ENCODE results near the gene SORCS2. TPM values are rescaled to one million over a fixed set of nuclear protein-coding genes. Genes with fewer than 3 reads are reported as not detected.

The SORCS2 gene
- total and polyA plus RNA-seq, 2 of the 8 experiments (the other 6 are each of a cell fraction or from before 2014, with no cell fraction given) = 0.36 to 1.8 TPM

DNA sequence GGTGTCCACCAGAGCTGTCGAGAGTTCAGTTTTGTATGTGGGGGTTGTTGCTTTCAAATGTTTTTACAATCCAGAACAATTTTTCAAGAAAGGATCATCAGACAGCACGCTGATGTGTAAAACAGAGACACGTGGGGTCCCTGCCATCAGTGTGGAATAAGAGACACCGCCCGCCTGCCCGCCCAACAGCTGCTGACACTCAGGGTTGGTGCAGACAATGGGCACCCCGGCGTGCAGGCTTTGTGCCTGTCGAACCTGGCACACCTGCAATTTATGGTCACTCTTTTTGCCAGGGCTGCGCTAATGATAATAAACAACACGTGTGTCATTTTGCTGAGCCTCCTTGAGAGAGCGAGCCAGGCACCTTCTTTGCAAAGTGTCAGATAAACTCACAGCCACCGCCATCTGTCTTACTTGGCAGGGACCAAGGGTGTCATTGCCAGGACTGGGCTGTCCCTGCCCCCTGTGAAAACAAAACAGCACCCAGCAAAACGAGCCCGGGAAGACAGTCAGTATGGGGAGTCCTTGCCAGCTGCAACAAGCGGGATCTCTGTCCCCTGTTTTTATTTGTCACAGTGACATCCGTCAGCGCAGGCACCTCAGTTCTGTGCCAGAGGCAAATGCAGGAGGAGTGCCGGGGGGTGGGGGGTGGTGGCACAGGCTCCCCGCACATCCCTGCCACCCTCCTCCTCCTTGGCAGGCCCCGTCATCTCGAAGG is 173.3 kb downstream of the SORCS2 start (continued):
- TF ChIP-seq, protein P1, sequence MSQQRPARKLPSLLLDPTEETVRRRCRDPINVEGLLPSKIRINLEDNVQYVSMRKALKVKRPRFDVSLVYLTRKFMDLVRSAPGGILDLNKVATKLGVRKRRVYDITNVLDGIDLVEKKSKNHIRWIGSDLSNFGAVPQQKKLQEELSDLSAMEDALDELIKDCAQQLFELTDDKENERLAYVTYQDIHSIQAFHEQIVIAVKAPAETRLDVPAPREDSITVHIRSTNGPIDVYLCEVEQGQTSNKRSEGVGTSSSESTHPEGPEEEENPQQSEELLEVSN (IDR thresholded peaks at IDR 0.05) = no peak
- TF ChIP-seq, protein P2, sequence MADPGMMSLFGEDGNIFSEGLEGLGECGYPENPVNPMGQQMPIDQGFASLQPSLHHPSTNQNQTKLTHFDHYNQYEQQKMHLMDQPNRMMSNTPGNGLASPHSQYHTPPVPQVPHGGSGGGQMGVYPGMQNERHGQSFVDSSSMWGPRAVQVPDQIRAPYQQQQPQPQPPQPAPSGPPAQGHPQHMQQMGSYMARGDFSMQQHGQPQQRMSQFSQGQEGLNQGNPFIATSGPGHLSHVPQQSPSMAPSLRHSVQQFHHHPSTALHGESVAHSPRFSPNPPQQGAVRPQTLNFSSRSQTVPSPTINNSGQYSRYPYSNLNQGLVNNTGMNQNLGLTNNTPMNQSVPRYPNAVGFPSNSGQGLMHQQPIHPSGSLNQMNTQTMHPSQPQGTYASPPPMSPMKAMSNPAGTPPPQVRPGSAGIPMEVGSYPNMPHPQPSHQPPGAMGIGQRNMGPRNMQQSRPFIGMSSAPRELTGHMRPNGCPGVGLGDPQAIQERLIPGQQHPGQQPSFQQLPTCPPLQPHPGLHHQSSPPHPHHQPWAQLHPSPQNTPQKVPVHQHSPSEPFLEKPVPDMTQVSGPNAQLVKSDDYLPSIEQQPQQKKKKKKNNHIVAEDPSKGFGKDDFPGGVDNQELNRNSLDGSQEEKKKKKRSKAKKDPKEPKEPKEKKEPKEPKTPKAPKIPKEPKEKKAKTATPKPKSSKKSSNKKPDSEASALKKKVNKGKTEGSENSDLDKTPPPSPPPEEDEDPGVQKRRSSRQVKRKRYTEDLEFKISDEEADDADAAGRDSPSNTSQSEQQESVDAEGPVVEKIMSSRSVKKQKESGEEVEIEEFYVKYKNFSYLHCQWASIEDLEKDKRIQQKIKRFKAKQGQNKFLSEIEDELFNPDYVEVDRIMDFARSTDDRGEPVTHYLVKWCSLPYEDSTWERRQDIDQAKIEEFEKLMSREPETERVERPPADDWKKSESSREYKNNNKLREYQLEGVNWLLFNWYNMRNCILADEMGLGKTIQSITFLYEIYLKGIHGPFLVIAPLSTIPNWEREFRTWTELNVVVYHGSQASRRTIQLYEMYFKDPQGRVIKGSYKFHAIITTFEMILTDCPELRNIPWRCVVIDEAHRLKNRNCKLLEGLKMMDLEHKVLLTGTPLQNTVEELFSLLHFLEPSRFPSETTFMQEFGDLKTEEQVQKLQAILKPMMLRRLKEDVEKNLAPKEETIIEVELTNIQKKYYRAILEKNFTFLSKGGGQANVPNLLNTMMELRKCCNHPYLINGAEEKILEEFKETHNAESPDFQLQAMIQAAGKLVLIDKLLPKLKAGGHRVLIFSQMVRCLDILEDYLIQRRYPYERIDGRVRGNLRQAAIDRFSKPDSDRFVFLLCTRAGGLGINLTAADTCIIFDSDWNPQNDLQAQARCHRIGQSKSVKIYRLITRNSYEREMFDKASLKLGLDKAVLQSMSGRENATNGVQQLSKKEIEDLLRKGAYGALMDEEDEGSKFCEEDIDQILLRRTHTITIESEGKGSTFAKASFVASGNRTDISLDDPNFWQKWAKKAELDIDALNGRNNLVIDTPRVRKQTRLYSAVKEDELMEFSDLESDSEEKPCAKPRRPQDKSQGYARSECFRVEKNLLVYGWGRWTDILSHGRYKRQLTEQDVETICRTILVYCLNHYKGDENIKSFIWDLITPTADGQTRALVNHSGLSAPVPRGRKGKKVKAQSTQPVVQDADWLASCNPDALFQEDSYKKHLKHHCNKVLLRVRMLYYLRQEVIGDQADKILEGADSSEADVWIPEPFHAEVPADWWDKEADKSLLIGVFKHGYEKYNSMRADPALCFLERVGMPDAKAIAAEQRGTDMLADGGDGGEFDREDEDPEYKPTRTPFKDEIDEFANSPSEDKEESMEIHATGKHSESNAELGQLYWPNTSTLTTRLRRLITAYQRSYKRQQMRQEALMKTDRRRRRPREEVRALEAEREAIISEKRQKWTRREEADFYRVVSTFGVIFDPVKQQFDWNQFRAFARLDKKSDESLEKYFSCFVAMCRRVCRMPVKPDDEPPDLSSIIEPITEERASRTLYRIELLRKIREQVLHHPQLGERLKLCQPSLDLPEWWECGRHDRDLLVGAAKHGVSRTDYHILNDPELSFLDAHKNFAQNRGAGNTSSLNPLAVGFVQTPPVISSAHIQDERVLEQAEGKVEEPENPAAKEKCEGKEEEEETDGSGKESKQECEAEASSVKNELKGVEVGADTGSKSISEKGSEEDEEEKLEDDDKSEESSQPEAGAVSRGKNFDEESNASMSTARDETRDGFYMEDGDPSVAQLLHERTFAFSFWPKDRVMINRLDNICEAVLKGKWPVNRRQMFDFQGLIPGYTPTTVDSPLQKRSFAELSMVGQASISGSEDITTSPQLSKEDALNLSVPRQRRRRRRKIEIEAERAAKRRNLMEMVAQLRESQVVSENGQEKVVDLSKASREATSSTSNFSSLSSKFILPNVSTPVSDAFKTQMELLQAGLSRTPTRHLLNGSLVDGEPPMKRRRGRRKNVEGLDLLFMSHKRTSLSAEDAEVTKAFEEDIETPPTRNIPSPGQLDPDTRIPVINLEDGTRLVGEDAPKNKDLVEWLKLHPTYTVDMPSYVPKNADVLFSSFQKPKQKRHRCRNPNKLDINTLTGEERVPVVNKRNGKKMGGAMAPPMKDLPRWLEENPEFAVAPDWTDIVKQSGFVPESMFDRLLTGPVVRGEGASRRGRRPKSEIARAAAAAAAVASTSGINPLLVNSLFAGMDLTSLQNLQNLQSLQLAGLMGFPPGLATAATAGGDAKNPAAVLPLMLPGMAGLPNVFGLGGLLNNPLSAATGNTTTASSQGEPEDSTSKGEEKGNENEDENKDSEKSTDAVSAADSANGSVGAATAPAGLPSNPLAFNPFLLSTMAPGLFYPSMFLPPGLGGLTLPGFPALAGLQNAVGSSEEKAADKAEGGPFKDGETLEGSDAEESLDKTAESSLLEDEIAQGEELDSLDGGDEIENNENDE (IDR thresholded peaks at IDR 0.05; ENCODE audit: insufficient replicate concordance, low read length) = no peak
- TF ChIP-seq CHD1 (IDR thresholded peaks at IDR 0.05; ENCODE audit: low read depth, low read length) = no peak
- no peak for TF ChIP-seq POLR2A (IDR thresholded peaks at IDR 0.05; ENCODE audit: control extremely low read depth in 1 of 2, low read depth in 2 of 2, low read length in 2 of 2)
- TF ChIP-seq CBX5 (IDR thresholded peaks at IDR 0.05; ENCODE audit: low read depth, low read length) = no peak
- no peak for TF ChIP-seq NRF1 (IDR thresholded peaks at IDR 0.05; ENCODE audit: low read depth, low read length)
